Ecto neural progenitor cell (in vitro differentiated cells): Measurements from ENCODE around the gene NSUN6.

Source experiments
- DNase-seq: peaks from one replicate; pipeline ENCODE4 v3.0.0-alpha.2; 2018; ENCODE audit warnings: low spot score

The NSUN6 gene

DNA sequence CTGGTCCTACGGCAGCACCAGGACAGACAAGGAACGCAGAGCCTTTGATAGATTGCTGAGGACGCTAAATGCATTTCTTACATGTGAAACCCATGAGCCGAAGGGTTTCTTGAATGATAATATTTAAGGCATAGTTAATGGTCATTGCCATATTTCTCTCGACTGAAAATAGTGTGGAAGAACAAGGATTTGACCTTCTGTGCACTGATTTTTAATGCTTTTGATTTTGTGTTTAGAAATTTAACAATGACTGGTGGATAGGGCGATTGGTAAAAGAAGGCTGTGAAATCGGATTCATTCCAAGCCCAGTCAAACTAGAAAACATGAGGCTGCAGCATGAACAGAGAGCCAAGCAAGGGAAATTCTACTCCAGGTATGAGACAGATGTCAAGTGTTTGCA lies 150.8 kb downstream of the NSUN6 start:
- no peak for DNase-seq

GRCh38 chr10:18498998-18499397 lies 152.4 kb downstream of the NSUN6 start:
- no peak for DNase-seq

DNA sequence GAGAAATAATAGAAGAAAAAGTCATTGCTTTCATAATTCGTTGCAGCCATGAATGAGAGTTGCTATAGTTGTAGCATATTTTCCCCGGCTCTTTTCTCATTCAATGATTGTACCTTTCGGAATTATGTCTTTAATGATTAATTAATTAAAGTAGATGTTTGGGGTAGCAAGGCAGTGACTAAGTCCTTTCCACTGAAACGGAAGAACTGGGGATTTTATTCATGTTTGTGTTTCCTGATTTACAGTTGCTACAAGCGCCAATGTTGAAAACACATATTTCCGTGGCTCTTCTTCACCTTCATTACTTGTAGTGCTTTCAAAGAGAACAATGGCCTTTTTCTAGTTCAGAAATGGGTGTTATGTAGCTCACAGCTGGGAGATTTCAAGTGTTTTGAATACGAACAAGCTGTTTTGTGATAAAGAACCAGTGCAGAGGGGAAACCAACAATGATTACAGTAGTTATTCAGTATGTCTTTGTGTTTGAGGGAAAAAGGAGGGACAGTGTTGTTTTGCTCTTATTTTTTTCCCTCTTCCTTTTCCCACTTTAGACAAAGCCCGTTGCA lies 153.5 kb downstream of the NSUN6 start:
- DNase-seq = no peak
